Measurements from ENCODE around the gene HMG20A.
A peak's percentile ranks its signal among the peaks of the same experiment; 100 is the strongest.

Gene HMG20A

GRCh38 chr15:77410701-77411618, 9.7 kb upstream of the HMG20A start:
- no peaks in the 10 kb centered on the region for H3K27me3 ChIP-seq (replicated peaks; ENCODE audit: control insufficient read depth, insufficient read depth, low read length)
- DNase-seq (ENCODE audit: extremely low read depth, insufficient read length): peak; percentile 39
- TF ChIP-seq CTCF (IDR thresholded peaks at IDR 0.05; ENCODE audit: insufficient read depth, low read length, poor library complexity, severe bottlenecking): no peak
- H3K4me3 ChIP-seq (replicated peaks; ENCODE audit: low read depth, low read length): no peak overlapping the region
- H3K36me3 ChIP-seq (ENCODE audit: control insufficient read depth, insufficient read depth, low read length): no peaks in the 10 kb centered on the region

GRCh38 chr15:77411619-77411976, 9.1 kb upstream of the HMG20A start:
- no peaks in the 10 kb centered on the region for H3K27me3 ChIP-seq (replicated peaks; ENCODE audit: control insufficient read depth, insufficient read depth, low read length)
- no peaks in the 10 kb centered on the region for H3K36me3 ChIP-seq (ENCODE audit: control insufficient read depth, insufficient read depth, low read length)
- H3K4me3 ChIP-seq (replicated peaks; ENCODE audit: low read depth, low read length): no peak overlapping the region
- TF ChIP-seq CTCF (IDR thresholded peaks at IDR 0.05; ENCODE audit: insufficient read depth, low read length, poor library complexity, severe bottlenecking): no peak
- DNase-seq (ENCODE audit: extremely low read depth, insufficient read length): no peak

DNA sequence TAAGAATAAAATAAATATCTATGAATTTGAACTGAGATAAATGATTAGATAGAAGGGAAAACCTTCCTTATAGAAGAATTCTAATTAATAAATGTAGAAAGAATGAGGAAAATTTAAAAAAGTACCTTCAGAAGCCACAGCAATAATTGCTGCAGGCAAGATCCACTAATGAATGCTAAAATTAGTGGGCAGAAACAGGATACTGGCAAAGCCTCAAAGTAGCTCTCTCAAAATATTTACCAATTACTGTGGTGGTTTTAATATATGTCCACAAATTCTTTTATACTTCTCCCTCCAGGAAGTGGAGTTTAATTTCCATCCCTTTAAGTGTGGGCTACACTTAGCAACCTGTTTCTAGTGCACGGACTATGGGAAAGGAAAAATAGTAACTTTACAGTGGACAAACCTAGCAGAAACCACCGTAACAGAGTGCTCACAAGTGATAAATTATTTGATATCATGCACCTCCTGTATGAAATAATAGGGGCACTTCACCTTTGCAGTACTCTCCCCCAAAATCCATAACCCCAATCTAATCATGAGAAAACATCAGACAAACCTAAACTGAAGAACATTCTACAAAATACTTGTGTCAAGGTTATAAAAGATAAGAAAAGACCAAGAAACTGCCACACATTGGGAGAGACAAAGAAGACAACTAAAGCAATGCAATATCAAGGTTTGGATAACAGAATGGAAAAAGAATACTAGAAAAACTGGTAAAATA, 7.6 kb upstream of the HMG20A start:
- Histone ChIP-seq H3K4me3 (replicated peaks; ENCODE audit: low read depth, low read length) (no peak overlapping the region), H3K27me3 (replicated peaks; ENCODE audit: control insufficient read depth, insufficient read depth, low read length) (no peaks in the 10 kb centered on the region), H3K36me3 (ENCODE audit: control insufficient read depth, insufficient read depth, low read length) (no peaks in the 10 kb centered on the region)
- no peak for DNase-seq (ENCODE audit: extremely low read depth, insufficient read length)
- no peak for TF ChIP-seq CTCF (IDR thresholded peaks at IDR 0.05; ENCODE audit: insufficient read depth, low read length, poor library complexity, severe bottlenecking)

GRCh38 chr15:77413699-77414349, 6.9 kb upstream of the HMG20A start:
- TF ChIP-seq CTCF (IDR thresholded peaks at IDR 0.05; ENCODE audit: insufficient read depth, low read length, poor library complexity, severe bottlenecking): no peak
- DNase-seq (ENCODE audit: extremely low read depth, insufficient read length): no peak
- Histone ChIP-seq H3K27me3 (replicated peaks; ENCODE audit: control insufficient read depth, insufficient read depth, low read length) (no peaks in the 10 kb centered on the region), H3K36me3 (ENCODE audit: control insufficient read depth, insufficient read depth, low read length) (no peaks in the 10 kb centered on the region), H3K4me3 (replicated peaks; ENCODE audit: low read depth, low read length) (no peak overlapping the region)

DNA sequence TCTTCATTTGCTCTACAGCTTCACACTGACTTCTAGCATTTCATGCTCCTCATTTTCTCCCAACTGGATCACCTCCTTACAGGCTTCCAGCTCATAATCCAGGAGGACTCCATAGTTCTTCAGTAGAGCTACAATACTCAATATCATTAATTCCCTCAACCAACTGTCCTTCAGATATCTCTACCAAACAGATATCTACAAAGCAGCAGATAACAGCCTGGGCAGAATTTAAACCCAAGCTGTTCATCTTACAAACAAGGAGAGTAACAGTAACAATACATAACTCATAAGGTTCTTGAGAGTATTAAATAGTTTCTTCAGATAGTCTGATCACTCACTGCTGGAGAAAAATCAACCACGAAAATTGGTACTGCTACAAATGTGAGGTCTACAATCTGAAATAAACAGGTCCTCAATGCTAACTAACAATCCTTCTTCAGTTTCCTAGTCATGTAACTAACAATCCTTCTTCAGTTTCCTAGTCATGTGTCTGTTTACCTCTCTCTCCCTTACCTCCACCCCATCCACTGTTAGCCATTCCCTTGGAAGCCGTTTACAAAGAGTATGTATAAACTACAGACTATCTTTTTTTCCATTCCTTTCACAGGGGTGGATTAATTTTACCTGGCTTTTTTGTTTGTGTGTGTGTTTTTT, 5.8 kb upstream of the HMG20A start:
- Histone ChIP-seq H3K4me3 (replicated peaks; ENCODE audit: low read depth, low read length) (no peak overlapping the region), H3K36me3 (ENCODE audit: control insufficient read depth, insufficient read depth, low read length) (no peaks in the 10 kb centered on the region), H3K27me3 (replicated peaks; ENCODE audit: control insufficient read depth, insufficient read depth, low read length) (no peaks in the 10 kb centered on the region)
- TF ChIP-seq CTCF (IDR thresholded peaks at IDR 0.05; ENCODE audit: insufficient read depth, low read length, poor library complexity, severe bottlenecking): no peak
- no peak for DNase-seq (ENCODE audit: extremely low read depth, insufficient read length)

Data from GM06990 (cell line).